ENCODE data around the gene COL23A1. TPM values are rescaled to one million over a fixed set of nuclear protein-coding genes. Genes with fewer than 3 reads are reported as not detected.

Gene COL23A1
- polyA plus RNA-seq, 3 donors, result 0.11 to 0.21 TPM; not detected in 1

DNA sequence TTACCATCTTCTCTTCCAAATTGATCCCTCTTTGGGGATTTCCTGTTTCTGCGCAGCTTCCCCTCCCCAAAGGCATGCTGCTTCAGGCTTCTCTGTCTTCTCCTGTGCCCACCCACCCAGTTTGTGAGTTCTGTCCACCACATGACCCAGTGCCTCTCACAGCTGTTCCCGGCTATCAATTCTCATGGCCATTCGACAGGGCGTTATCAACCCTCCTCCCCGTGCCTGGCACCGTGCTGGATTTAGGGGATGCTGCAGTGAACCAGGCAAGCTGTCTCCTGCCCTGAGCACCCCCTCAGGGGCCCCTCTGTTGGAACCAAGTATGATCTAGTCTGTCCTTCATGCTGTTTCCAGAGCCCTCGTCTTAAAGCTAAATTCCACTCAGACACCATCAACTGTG, 38.7 kb downstream of the COL23A1 start:
- Histone ChIP-seq H2AFZ (ENCODE audit: insufficient read depth, low read depth, low read length, poor library complexity, severe bottlenecking) (no peak overlapping the region), H3K4me3 (replicated peaks in 1 of 3; ENCODE audit: low read depth in 2 of 3, low read length in 3 of 3) (no peak overlapping the region), H3K9me3 (replicated peaks in 1 of 2; ENCODE audit: control insufficient read depth in 1 of 2, insufficient read depth in 1 of 2, low read length in 2 of 2) (no peaks in the 10 kb centered on the region), H4K20me1 (ENCODE audit: insufficient read depth, low read length) (no peaks in the 10 kb centered on the region), H3K9ac (ENCODE audit: insufficient read depth, low read length, poor library complexity, severe bottlenecking) (no peak overlapping the region), H3K79me2 (ENCODE audit: insufficient read depth, low read length) (no peaks in the 10 kb centered on the region), H3K4me2 (replicated peaks; ENCODE audit: extremely low read depth, low read length, poor library complexity, severe bottlenecking) (no peak overlapping the region), H3K27ac (ENCODE audit: low read depth in 1 of 2, low read length in 2 of 2) (no peak overlapping the region), H3K36me3 (replicated peaks in 1 of 2; ENCODE audit: control insufficient read depth in 1 of 2, insufficient read depth in 2 of 2, low read length in 2 of 2) (no peaks in the 10 kb centered on the region), H3K4me1 (ENCODE audit: control insufficient read depth in 1 of 2, insufficient read depth in 2 of 2, low read length in 2 of 2) (no peaks in the 10 kb centered on the region), H3K27me3 (ENCODE audit: control insufficient read depth in 2 of 2, insufficient read depth in 2 of 2, low read length in 2 of 2) (no peaks in the 10 kb centered on the region)
- Mint-ChIP-seq H3K27me3 (ENCODE audit: low read depth in 3 of 3) (peaks cover 0 to 3% (median 2%) of the 10 kb centered on the region in 3 donors), H3K9me3 (no peaks in the 10 kb centered on the region), H3K36me3 (no peaks in the 10 kb centered on the region), H3K27ac (no peak overlapping the region), H3K4me3 (no peak overlapping the region), H3K4me1 (peaks cover 8% of the 10 kb centered on the region)
- no peak for DNase-seq
- intact Hi-C loops (cut with micrococcal nuclease), result loop anchor here (2.0 kb wide), 3 partner anchors 91 to 271 kb away; no protein-coding TSS in a partner anchor
- peak; percentile 10 for TF ChIP-seq CTCF (IDR thresholded peaks at IDR 0.05)
- 86% methylated on average over 7 of the region's 7 CpGs for WGBS (ENCODE audit: insufficient coverage)

DNA sequence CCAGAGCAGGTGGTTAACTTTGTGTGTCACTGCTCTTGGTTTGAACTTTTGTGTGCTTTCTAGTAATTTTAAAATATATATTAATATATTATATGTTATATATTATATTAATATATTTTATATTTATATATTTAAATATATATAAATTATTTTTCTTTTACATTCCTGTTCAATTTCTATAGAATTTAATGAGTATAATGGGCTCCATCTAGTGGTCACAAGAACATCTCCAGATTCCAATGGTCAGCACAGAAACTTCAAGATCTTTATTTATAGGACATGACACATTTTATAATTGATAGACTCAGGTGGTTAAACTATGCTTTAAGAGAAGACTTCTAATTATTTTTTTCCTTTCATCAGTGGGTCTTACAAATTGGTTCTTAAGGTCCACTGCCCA, 39.1 kb downstream of the COL23A1 start:
- Mint-ChIP-seq H3K4me1 (peaks cover 10% of the 10 kb centered on the region), H3K27me3 (ENCODE audit: low read depth in 3 of 3) (peaks cover 1 to 4% (median 2%) of the 10 kb centered on the region in 3 donors), H3K4me3 (no peak overlapping the region), H3K36me3 (no peaks in the 10 kb centered on the region), H3K27ac (no peak overlapping the region), H3K9me3 (peaks cover 0 to 2% (median 0%) of the 10 kb centered on the region in 7 donors)
- Histone ChIP-seq H3K27ac (ENCODE audit: low read depth in 1 of 2, low read length in 2 of 2) (no peak overlapping the region), H2AFZ (ENCODE audit: insufficient read depth, low read depth, low read length, poor library complexity, severe bottlenecking) (no peak overlapping the region), H4K20me1 (ENCODE audit: insufficient read depth, low read length) (no peaks in the 10 kb centered on the region), H3K4me2 (replicated peaks; ENCODE audit: extremely low read depth, low read length, poor library complexity, severe bottlenecking) (no peak overlapping the region), H3K9ac (ENCODE audit: insufficient read depth, low read length, poor library complexity, severe bottlenecking) (no peak overlapping the region), H3K4me3 (replicated peaks in 1 of 3; ENCODE audit: low read depth in 2 of 3, low read length in 3 of 3) (no peak overlapping the region), H3K79me2 (ENCODE audit: insufficient read depth, low read length) (peaks cover 2% of the 10 kb centered on the region), H3K9me3 (replicated peaks in 1 of 2; ENCODE audit: control insufficient read depth in 1 of 2, insufficient read depth in 1 of 2, low read length in 2 of 2) (no peaks in the 10 kb centered on the region), H3K36me3 (replicated peaks in 1 of 2; ENCODE audit: control insufficient read depth in 1 of 2, insufficient read depth in 2 of 2, low read length in 2 of 2) (no peaks in the 10 kb centered on the region), H3K27me3 (ENCODE audit: control insufficient read depth in 2 of 2, insufficient read depth in 2 of 2, low read length in 2 of 2) (no peaks in the 10 kb centered on the region), H3K4me1 (ENCODE audit: control insufficient read depth in 1 of 2, insufficient read depth in 2 of 2, low read length in 2 of 2) (peaks cover 2% of the 10 kb centered on the region in 2 donors)
- peak in 2 of 3 donors; percentile 29 to 42 for DNase-seq
- TF ChIP-seq CTCF (IDR thresholded peaks at IDR 0.05), result peak; percentile 66
- intact Hi-C loops (cut with micrococcal nuclease), result loop anchor here (2.0 kb wide), 3 partner anchors 90 to 270 kb away; no protein-coding TSS in a partner anchor
